Putamen (tissue), 1 donor: ENCODE measurements around the gene ARHGAP26.
"Not testable (repeated sequence)": the region's sequence is repeated elsewhere in the genome, so short reads cannot be mapped to it uniquely, and the experiment has no call there.

ENCODE experiments used
- DNase-seq: peaks from one replicate; pipeline ENCODE4 v3.0.0-alpha.2; 2016; ENCODE audit warnings: low spot score

ARHGAP26 gene

GRCh38 chr5:142908659-142909058, 138.5 kb downstream of the ARHGAP26 start:
- DNase-seq: no peak

- DNase-seq: no peak
Measured at GRCh38 chr5:142910128-142910527, 140.0 kb downstream of the ARHGAP26 start.

GRCh38 chr5:142911170-142911569, 141.0 kb downstream of the ARHGAP26 start:
- DNase-seq: no peak

GRCh38 chr5:142911775-142912174, 141.6 kb downstream of the ARHGAP26 start:
- no peak for DNase-seq

- DNase-seq: no peak
Measured at GRCh38 chr5:142913728-142914338, 143.7 kb downstream of the ARHGAP26 start.

GRCh38 chr5:142915038-142915437, 144.9 kb downstream of the ARHGAP26 start:
- no peak for DNase-seq

GRCh38 chr5:142915813-142916424, 145.7 kb downstream of the ARHGAP26 start:
- no peak for DNase-seq

- DNase-seq: no peak
Measured at GRCh38 chr5:142918959-142919635, 148.9 kb downstream of the ARHGAP26 start.

GRCh38 chr5:142920849-142921612, 150.9 kb downstream of the ARHGAP26 start:
- DNase-seq: no peak

- peak; percentile 43 for DNase-seq
Measured at GRCh38 chr5:142922223-142922952, 152.2 kb downstream of the ARHGAP26 start.

GRCh38 chr5:142924135-142924883, 154.1 kb downstream of the ARHGAP26 start:
- DNase-seq: no peak

GRCh38 chr5:142925795-142926194, 155.6 kb downstream of the ARHGAP26 start:
- DNase-seq: no peak

GRCh38 chr5:142926549-142926948, 156.4 kb downstream of the ARHGAP26 start:
- no peak for DNase-seq

- DNase-seq: not testable (repeated sequence)
Measured at GRCh38 chr5:142928999-142929398, 158.8 kb downstream of the ARHGAP26 start.

- no peak for DNase-seq
Measured at GRCh38 chr5:142929587-142929986, 159.4 kb downstream of the ARHGAP26 start.

GRCh38 chr5:142930395-142931110, 160.4 kb downstream of the ARHGAP26 start:
- DNase-seq: no peak

GRCh38 chr5:142931896-142932686, 161.9 kb downstream of the ARHGAP26 start:
- DNase-seq: no peak

- no peak for DNase-seq
Measured at GRCh38 chr5:142934051-142934762, 164.0 kb downstream of the ARHGAP26 start.

GRCh38 chr5:142935014-142935413, 164.8 kb downstream of the ARHGAP26 start:
- no peak for DNase-seq
